GM21528 (cell line): Measurements from ENCODE around the gene SORCS2.

Experiments used
- ATAC-seq: cut with Tn5 transposase; IDR thresholded peaks from one replicate; pipeline ENCODE4 v1.9.1; 2021; ENCODE audit warnings: mild to moderate bottlenecking, moderate library complexity; ENCODE audit not compliant: unreplicated experiment, low FRiP score

The SORCS2 gene

DNA sequence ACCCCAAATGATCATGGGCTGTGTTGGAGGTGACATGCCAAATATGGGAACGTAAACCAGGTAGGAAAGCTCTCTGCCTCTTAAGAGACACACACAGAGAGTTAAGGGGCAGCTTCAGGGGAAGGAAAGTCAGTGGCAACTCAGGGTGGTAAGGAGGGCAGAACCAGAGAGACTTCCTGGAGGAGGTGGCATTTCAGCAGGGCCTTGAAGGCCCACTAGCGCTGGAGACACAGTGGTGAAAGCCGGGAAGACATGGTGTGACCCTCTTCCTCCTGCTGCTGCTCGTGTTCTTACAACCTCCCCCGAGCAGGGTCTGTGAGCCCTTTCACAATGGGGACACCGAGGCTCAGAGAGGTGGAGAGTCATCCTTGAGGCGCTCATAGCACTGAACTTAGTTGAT is 68.2 kb downstream of the SORCS2 start:
- no peak for ATAC-seq

DNA sequence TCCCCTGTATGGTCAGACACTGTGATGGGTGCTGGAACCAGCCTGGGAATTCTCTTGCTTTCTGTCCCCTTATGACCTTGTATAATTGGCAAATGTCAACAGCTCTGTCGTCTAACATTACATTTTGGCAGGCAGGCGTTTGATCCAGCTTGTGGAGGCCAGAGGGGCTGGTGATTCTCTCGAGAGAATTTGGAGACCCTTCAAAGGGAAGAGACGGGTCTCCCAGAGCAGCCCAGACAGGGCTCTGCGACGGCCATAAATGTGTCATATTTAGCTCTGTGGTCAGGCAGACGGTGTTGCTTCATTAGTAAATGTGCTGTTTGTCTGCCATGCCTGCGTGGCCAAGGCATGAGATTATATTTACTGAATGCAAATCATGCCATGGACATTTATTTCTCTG is 68.7 kb downstream of the SORCS2 start:
- no peak for ATAC-seq

DNA sequence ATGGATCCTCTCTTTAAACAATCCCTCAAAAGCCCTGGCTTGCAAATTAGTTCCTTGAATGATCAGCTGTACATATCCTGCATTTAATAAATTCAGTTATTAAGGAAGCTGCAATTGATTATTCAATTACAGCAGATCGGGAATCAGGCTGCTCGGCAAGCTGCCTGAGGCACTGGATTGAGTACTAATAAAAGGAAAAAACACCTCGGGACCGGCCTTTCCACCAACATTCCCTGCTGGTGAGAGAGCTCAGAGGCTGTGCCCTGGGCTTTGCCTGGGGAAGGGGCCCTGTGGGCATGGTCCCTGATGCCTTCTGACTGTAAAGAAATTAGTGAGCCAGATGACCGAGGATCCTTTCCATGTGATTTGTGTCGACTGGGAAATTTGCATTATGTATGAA is 69.2 kb downstream of the SORCS2 start:
- ATAC-seq, result no peak

DNA sequence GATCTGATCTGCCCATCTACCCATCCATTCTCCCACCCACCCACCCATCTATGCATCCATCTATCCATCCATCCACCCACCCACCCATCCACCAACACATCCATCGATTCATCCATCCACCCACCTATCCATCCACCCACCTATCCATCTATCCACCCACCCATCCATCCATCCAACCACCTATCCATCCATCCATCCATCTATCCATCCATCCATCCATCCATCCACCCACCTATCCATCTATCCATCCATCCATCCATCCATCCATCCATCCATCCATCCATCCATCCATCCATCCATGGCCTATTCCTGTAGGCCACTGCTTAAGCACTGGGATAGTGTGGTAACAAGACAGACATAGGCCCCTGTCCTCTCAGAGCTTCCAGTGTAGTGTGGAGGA is 69.8 kb downstream of the SORCS2 start:
- ATAC-seq, result no peak

DNA sequence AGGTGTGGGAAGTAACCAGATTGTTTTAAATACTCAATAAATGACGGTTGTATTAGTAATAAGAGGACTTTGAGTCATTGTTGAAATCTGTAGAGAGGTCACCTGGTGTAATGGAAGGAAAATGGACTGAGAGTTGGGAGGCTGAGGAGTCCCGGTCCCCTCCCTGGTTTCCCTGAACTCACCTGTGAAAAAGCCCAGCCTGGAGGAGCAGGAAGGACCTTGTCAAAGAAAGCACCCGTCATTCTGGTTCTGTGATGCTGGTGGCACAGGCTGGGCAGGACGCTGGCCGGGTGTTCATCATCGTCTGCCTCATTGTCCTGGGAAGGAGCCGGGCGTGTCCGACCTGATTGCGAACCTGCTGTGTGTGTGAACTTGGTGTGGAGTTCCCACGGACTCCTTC is 70.8 kb downstream of the SORCS2 start:
- no peak for ATAC-seq

DNA sequence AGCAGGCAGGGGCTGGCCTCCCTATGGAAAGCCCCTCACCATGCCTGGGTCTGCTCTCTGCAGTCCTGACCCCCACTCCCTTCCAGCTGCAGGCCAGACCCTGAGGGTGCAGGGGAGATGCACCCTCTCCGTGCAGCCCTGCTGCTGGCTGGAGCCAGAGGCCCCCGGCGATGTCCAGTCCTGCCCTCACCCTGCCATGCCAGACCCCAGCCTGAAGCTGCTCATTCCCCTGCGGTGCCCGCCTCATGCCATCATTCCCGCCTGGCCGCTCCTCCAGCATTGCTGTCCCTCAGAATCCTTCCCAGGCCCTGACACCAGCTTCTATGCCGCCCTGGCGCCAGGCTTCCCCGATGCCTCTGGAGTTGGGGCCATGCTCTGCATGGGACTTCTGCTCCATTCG is 72.4 kb downstream of the SORCS2 start:
- ATAC-seq, result no peak

DNA sequence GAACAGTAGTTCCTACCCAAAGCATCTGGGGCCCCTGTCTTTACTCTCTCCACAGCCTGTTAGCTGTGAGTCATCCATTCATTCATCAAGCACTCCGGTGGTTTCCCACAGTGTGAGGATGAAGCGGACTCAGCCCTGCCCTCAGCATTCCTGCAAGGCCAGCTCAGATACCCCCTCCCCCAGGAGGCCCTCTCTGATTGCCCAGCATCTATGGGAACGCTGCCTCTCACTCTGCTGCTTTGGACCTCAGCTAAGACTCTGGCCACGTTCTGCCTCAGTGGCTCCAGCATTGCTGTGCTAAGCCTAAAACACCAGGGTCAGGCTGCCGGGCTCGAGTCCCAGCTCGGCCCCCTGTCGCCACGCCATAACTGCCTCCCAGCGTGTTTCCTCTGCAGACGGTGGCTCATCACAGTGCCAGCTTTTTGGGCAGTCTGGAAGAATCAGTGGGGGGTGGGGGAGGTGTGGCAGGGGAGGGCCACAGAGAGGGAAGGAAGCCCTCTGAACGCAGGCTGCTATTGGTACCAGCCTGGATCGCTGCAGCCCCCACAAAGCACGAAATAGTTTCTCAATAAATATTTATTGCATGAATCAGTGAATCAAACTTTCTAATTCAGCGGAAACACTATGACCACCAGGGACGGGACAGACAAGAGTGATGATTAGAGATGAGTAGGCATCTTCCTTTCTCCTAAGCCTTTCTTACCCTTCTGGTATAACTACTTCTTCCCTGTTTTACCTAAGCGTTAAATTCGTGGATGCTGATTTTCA is 74.4 kb downstream of the SORCS2 start:
- no peak for ATAC-seq

DNA sequence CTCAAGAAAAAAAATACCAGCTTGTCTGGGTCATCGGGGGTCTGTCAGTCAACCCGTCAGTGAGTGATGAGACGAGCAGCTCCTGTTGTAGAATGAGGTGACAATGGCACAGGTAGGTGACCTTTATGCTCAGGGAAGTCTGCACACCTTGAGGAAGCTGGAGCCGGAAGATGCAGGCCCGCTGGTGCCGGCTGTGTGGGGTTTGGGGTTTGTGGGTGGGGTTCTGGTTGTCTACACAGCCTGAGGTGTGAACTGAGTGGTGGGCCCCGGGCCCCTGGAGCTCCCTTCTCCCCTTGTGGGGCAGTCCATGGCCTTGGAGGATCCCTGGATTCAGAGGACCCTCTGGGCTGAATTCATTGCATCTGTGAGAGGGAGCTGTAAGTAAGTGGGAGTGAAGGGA is 75.5 kb downstream of the SORCS2 start:
- ATAC-seq, result no peak

DNA sequence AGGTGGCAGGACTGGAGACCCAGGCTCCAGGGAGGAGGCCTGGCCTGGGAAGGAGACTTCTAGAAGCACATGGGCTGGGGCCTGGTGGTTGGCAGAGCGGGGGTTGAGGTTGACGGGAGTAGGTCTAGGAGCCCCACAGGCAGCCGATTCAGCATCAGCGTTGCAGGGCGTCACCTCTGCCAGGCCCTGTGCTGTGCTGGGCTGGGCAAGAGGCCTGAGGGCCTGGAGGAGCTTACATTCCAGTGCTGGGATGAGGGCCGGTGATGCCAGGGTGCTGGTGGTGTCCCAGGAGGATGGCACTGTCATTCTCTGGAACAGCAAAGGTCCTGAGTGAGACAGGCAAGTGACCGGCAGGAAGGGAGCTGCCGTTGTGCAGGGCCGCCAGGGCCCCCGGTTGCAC is 76.6 kb downstream of the SORCS2 start:
- no peak for ATAC-seq

DNA sequence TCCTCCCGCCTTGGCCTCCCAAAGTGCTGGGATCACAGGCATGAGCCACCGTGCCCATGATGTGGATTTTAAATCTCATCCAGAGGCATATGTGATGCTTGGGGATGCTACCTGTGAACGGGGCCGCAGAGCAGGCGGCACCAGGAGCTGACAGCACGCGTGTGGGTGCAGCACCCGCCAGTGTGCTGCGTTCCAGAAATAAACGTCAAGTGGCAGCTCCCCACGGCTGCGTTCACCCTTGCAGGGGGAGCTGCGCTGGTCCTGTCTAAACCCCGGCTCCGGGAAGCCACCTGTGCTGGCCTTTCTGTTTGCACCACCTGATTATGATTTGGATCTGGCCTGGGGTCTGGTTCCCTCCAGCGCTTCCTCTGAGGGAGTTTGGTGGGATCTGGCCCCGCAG is 77.8 kb downstream of the SORCS2 start:
- no peak for ATAC-seq

DNA sequence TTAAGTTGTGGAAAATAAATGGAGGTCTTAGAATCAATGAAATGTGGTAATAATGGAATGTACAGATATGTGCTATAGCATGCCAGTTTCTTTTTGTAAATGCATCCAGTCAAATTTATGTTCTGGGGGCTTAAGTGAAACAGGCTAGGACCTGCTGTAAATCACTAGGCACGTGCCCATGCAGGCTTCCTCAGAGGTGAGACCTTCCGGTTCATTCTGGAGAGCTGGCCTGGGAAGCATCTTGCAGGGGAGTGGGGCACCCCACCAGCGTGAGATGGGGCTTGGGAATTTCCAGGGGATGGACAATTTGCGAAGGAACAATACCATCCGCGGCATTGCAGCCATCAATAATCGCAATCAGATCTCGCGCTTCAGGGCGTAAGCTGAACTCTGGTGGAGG is 80.1 kb downstream of the SORCS2 start:
- no peak for ATAC-seq

DNA sequence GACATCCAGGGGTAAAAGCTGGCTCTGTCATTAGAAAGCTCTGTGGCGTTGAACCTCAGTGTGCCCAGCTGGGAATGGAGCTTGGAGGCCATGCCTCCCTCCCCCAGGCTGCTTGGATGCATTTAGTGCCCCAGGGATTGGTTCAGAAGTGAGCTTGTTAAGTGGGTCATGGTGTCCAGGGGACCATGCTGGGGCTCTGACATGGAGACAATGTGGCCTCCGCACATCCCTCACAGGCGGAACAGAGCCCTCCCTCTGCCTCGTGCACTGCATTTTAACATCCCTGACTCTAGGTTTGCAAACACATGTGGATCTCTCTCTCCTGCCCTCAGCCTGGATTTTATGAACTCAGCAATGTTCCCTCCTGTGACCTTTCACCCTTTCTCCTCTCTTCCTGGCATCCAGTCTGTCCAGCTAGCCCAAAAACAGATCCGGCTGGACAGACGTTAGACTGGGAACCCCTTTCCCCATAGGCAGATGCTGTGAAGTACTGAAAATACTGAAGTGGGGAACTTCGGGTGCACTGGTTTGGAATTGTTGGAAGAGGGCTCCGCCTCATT is 81.5 kb downstream of the SORCS2 start:
- ATAC-seq, result no peak

DNA sequence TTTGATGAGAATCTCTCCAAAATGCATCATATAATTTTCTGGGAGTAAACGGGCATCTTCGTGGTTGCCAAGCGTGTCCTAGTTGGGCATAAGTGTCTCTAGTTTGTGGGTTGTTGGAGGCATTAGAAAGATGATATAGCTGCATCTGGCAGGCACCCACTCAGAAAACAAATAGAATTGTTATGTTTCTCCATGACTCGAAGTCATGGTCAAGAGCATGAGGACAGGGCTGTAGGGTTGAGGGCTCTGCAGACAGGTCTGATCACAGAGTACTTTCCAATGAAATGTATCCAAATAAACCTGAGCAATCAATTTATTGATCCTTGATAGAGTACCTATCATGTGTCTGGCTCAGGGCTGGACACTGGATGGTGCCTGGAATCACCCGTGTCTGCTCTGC is 82.7 kb downstream of the SORCS2 start:
- ATAC-seq, result no peak

DNA sequence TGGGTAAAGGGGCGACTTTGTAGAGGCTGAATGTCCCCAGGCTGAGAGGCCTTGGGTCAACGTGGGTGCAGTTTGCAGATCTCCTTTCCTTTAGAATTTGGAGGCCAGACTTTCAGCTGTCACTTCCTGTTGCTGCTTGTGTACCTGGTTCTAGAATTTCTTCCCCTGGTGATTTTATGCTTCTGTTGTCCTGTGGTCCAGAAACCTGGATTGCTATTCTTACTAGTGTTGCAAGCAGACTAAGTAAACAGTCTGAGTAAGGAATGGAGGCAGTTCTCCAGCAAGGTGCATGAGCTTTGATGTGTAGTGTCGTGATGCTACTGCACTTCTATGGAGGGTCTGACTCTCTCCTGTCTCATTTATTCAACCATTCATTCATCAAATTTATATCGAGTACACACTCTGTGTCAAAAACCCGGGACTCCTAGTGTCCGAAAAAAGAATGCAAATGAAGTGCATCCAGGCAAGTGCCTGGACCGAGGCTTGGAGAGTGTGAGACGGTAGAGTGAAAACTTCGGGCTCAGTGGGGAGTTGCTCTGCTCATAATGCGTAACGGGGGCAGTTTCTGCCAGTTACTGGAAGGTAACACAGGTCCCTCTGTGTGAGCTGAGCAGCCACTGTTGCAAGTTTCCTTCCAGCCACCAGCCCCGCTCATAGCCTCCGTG is 83.3 kb downstream of the SORCS2 start:
- ATAC-seq, result no peak

DNA sequence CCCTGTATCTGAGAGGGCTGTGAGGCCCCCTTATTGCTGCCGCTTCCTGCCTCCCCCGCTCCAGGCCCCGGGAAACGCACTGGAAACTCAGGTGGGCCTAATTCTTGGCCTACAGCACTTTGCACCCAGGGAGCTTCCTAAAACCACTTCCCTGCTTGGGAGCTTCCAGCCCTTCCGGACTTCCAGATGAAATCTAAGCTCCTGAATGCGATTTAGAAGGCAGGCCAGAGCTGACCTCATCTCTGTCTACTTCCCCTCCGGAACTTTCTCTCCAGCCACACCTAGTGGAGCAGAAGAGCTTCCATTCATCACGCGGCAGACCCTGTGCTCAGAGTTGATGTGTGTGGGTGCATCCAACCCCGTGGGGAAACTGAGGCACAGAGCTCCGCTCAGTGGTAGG is 84.2 kb downstream of the SORCS2 start:
- ATAC-seq, result no peak

DNA sequence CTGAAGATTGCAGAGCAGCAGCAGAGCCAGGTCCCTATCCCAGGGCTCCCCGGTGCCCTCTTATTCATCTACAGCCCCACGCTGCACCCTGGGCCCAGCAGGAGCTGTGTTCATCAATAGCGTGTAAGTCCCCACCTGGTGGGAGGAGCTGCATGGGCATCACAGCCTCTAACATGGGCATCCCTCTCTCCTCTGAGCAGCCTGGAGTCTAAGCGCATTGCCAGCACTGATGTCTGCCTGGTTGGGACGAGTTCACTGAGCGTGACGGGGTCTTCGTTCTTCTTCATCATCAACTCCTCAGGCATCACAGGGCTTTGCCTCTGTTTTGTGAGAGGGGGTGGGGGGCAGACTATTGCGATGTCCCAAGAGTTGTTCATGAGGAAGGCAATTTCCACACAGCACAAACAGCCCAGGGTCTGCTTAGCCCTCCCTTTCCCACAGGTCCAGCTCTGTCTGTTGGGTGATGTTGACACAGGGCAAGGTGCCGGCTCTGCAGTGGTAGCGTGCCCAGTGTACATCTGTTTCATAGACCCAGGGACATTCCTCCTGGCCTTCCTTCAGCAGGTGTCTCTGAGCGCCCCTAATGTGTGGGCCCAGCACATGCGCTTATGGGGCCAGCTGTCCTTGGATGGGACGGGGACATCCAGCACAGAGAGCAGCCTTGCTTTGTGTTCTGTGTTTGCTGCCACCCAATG is 85.9 kb downstream of the SORCS2 start:
- ATAC-seq, result no peak

DNA sequence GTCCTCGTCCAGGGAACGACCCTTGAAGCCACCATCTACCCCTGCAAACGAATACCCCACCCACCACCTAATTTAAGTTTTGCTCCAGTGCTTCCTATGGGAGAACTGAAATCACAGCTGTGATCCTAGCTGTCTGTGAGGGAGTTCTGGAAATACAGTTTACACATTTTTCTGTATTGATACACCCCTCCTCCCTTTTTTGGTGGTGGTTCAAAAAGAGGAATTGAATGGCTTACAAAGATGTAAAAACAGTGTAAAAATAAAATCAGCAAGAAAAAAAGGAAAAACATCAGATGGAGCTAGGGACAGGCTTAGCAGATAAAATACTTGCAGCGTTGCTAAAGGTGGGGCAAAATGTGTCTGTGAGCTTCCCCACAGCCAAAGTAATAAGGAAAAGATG is 86.6 kb downstream of the SORCS2 start:
- ATAC-seq, result no peak

DNA sequence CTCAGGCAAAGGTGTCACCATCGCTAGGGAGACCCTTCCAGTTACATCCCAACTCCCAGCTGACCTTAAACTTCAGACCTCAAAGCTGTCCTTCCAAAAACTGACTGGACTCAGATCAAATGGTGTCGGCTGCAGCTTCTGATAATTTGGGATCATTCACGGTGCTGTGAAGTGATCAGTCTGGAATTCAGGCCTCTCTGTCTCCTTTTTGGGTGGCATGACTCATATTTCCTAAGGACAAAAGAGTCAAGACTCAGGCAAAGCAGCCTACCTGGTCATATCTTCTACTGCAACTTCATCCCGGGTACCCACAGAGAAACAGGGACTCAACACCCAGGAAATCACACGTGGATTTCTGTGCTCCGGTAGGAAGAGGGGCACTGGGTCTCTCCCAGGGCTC is 87.6 kb downstream of the SORCS2 start:
- ATAC-seq, result no peak

DNA sequence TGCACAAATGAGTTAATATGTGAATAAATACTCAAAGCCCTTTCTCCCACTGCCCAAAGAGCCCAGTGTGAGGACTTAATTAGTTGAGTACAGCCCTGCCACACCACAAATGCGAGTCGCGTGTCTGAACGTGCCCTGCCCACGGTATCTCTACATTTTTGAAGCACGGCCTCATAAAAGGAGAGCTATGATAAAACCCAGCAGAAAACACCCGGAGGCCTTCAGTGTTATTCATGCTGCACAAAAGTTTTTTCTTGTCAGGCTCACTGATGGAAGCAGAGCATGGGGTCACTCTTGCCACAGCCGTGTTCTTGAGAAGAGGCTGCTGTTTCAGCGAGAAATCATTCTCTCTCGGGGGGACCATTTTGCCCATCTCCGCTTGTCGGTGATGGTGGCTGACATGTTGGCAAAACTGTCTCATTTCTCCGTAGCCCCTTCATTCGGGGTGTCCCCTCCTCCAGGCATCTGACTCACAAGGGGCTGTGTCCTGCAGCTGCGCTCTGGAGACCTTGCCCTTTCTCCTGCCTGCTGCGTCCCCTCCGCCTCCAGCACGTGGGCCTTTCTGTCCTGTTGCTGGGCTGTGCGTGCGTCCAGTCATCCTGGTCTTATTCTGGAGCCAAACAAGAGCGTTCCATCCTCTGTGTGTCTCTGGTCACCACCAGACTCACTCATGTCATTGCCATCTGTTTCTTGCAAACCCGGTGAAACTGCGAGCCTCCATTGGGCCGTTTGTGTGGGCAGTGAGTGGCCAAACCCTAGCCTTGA is 88.8 kb downstream of the SORCS2 start:
- ATAC-seq, result no peak

DNA sequence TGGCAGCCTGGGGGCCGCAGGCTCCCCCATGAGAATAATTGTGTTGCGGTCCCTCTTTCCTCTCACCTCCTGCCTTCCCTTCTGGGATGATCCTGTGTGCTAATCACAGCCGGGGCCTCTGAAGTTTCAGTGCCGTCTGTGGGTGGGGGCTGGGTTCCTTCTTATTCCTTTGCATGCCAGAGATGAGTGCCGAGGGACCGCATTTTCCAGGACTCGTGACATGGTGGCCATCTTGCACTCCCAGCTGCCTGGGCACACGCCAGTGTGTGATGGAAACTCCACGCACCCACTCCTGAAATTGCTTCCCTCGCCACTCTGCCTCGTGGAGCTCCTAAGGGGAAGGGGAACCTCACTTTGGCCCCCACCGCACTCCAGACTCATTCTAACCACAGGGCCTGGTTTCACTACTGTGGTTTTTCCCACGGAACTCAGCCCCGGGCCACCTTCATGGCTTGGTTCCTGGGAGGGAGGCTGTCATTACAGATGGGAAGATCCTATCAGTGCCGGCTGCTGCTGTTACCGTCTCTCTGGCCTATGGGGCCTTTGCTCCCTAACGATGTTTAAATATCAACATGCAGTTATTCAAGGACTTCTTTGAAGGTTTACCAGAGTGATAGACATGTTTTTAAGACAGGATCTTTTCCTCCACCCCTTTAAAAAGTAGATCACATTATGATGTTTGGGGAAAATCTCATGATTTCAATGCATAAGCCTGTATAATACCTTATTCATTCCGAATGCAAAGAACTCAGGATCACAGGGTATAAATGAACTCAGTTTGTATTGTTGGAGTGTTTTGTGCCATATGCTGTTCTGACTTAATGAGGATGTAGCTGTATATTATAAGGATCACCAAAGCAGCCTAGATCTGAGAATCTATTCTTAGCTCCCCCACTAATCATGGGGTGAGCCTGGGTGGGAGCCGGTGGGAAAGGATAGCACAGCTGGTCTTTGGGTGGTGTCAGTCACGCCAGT is 89.6 kb downstream of the SORCS2 start:
- ATAC-seq, result no peak
